ENCODE measurements around the gene DEFB113. TPM values are rescaled to one million over a fixed set of nuclear protein-coding genes. Genes with fewer than 3 reads are reported as not detected.

DEFB113 gene
- polyA plus RNA-seq, 1 donor from 2014 or later = not detected

- Histone ChIP-seq H3K36me3 (ENCODE audit: insufficient read depth, low read length) (no peaks in the 10 kb centered on the region), H3K27ac (ENCODE audit: low read length) (no peak overlapping the region), H3F3A (ENCODE audit: insufficient read depth, low read length, poor library complexity, severe bottlenecking) (no peaks in the 10 kb centered on the region), H3K4me2 (ENCODE audit: low read length) (no peak overlapping the region), H3K9me3 (ENCODE audit: low read length) (no peaks in the 10 kb centered on the region), H4K20me1 (ENCODE audit: insufficient read depth) (no peaks in the 10 kb centered on the region), H3K9ac (ENCODE audit: low read length) (no peak overlapping the region), H3K4me3 (ENCODE audit: low read length) (no peak overlapping the region), H3K79me2 (replicated peaks; ENCODE audit: insufficient read depth, low read length) (no peaks in the 10 kb centered on the region), H3K9me2 (ENCODE audit: insufficient read depth, low read length) (no peaks in the 10 kb centered on the region), H2AFZ (ENCODE audit: low read depth, low read length) (no peak overlapping the region), H3K27me3 (ENCODE audit: insufficient read depth, low read depth, low read length) (no peaks in the 10 kb centered on the region)
- TF ChIP-seq MXI1 (conservative IDR thresholded peaks at IDR 0.05; ENCODE audit: poor library complexity, severe bottlenecking) (no peak), POLR2AphosphoS5 (IDR thresholded peaks at IDR 0.05) (no peak), RAD21 (conservative IDR thresholded peaks at IDR 0.05) (no peak), EZH2 (IDR thresholded peaks at IDR 0.05; ENCODE audit: borderline replicate concordance, insufficient read depth, low read length, poor library complexity, severe bottlenecking) (no peak), CTCF (IDR thresholded peaks at IDR 0.05; ENCODE audit: poor library complexity, severe bottlenecking) (no peak), TAF1 (IDR thresholded peaks at IDR 0.05; ENCODE audit: low read depth) (no peak), EP300 (conservative IDR thresholded peaks at IDR 0.05; ENCODE audit: poor library complexity, severe bottlenecking) (no peak), SMC3 (conservative IDR thresholded peaks at IDR 0.05; ENCODE audit: poor library complexity) (no peak)
- TF ChIP-seq, protein P1, sequence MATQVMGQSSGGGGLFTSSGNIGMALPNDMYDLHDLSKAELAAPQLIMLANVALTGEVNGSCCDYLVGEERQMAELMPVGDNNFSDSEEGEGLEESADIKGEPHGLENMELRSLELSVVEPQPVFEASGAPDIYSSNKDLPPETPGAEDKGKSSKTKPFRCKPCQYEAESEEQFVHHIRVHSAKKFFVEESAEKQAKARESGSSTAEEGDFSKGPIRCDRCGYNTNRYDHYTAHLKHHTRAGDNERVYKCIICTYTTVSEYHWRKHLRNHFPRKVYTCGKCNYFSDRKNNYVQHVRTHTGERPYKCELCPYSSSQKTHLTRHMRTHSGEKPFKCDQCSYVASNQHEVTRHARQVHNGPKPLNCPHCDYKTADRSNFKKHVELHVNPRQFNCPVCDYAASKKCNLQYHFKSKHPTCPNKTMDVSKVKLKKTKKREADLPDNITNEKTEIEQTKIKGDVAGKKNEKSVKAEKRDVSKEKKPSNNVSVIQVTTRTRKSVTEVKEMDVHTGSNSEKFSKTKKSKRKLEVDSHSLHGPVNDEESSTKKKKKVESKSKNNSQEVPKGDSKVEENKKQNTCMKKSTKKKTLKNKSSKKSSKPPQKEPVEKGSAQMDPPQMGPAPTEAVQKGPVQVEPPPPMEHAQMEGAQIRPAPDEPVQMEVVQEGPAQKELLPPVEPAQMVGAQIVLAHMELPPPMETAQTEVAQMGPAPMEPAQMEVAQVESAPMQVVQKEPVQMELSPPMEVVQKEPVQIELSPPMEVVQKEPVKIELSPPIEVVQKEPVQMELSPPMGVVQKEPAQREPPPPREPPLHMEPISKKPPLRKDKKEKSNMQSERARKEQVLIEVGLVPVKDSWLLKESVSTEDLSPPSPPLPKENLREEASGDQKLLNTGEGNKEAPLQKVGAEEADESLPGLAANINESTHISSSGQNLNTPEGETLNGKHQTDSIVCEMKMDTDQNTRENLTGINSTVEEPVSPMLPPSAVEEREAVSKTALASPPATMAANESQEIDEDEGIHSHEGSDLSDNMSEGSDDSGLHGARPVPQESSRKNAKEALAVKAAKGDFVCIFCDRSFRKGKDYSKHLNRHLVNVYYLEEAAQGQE (IDR thresholded peaks at IDR 0.05; ENCODE audit: borderline replicate concordance) = no peak
These were observed 9.2 kb upstream of the DEFB113 start for GRCh38 chr6:49978332-49979226.

- no peak for TF ChIP-seq TAF1 (IDR thresholded peaks at IDR 0.05; ENCODE audit: low read depth)
- no peak for TF ChIP-seq EP300 (conservative IDR thresholded peaks at IDR 0.05; ENCODE audit: poor library complexity, severe bottlenecking)
- no peak for TF ChIP-seq CTCF (IDR thresholded peaks at IDR 0.05; ENCODE audit: poor library complexity, severe bottlenecking)
- TF ChIP-seq RAD21 (conservative IDR thresholded peaks at IDR 0.05) = no peak
- TF ChIP-seq EZH2 (IDR thresholded peaks at IDR 0.05; ENCODE audit: borderline replicate concordance, insufficient read depth, low read length, poor library complexity, severe bottlenecking) = no peak
- no peak for TF ChIP-seq POLR2AphosphoS5 (IDR thresholded peaks at IDR 0.05)
- no peak for TF ChIP-seq SMC3 (conservative IDR thresholded peaks at IDR 0.05; ENCODE audit: poor library complexity)
- TF ChIP-seq, protein P1 (IDR thresholded peaks at IDR 0.05; ENCODE audit: borderline replicate concordance) = no peak
- TF ChIP-seq MXI1 (conservative IDR thresholded peaks at IDR 0.05; ENCODE audit: poor library complexity, severe bottlenecking) = no peak
- Histone ChIP-seq H3K27ac (ENCODE audit: low read length) (no peak overlapping the region), H4K20me1 (ENCODE audit: insufficient read depth) (no peaks in the 10 kb centered on the region), H3K9ac (ENCODE audit: low read length) (no peak overlapping the region), H2AFZ (ENCODE audit: low read depth, low read length) (no peak overlapping the region), H3K27me3 (ENCODE audit: insufficient read depth, low read depth, low read length) (no peaks in the 10 kb centered on the region), H3K36me3 (ENCODE audit: insufficient read depth, low read length) (no peaks in the 10 kb centered on the region), H3K9me3 (ENCODE audit: low read length) (no peaks in the 10 kb centered on the region), H3F3A (ENCODE audit: insufficient read depth, low read length, poor library complexity, severe bottlenecking) (no peaks in the 10 kb centered on the region), H3K4me3 (ENCODE audit: low read length) (no peak overlapping the region), H3K9me2 (ENCODE audit: insufficient read depth, low read length) (no peaks in the 10 kb centered on the region), H3K79me2 (replicated peaks; ENCODE audit: insufficient read depth, low read length) (no peaks in the 10 kb centered on the region), H3K4me2 (ENCODE audit: low read length) (no peak overlapping the region)
These were observed 2.6 kb downstream of the DEFB113 start for GRCh38 chr6:49966823-49967222.
